Brain microvascular endothelial cell (primary cell): ENCODE measurements around the gene VWF.

Experiments
- DNase-seq: peaks from one replicate; pipeline ENCODE4 v3.0.0-alpha.2; 2020
- H3K27ac ChIP-seq: fragments of 250-450 bp; sonication (Bioruptor Pico); 2 replicates; pipeline ENCODE4 v1.5.1; 2020; ENCODE audit warnings: mild to moderate bottlenecking, moderate library complexity
- H3K27me3 ChIP-seq: fragments of 250-450 bp; sonication (Bioruptor Pico); replicated peaks from 2 replicates; pipeline ENCODE4 v1.5.1; 2020; ENCODE audit warnings: mild to moderate bottlenecking
- H3K36me3 ChIP-seq: fragments of 250-450 bp; sonication (Bioruptor Pico); replicated peaks from 2 replicates; pipeline ENCODE4 v1.5.1; 2020; ENCODE audit warnings: mild to moderate bottlenecking
- H3K4me3 ChIP-seq: 2 replicates; pipeline ENCODE4 v1.5.1; 2011; ENCODE audit warnings: low read depth, mild to moderate bottlenecking, control low read depth, low read length, moderate library complexity
- in situ Hi-C: cut with HindIII; loops from 2 replicates; pipeline ENCODE4 v1.10.0; 2017; ENCODE audit warnings: low sequenced_read_pairs, low pct_ligation_motif_present
- TF ChIP-seq, protein P1 (sequence below): IDR thresholded peaks from 2 replicates; pipeline ENCODE4 v1.5.1; 2011; ENCODE audit warnings: low read depth, mild to moderate bottlenecking, moderate library complexity, low read length, control low read depth, inconsistent platforms; ENCODE audit errors: missing control alignments

Gene VWF

DNA sequence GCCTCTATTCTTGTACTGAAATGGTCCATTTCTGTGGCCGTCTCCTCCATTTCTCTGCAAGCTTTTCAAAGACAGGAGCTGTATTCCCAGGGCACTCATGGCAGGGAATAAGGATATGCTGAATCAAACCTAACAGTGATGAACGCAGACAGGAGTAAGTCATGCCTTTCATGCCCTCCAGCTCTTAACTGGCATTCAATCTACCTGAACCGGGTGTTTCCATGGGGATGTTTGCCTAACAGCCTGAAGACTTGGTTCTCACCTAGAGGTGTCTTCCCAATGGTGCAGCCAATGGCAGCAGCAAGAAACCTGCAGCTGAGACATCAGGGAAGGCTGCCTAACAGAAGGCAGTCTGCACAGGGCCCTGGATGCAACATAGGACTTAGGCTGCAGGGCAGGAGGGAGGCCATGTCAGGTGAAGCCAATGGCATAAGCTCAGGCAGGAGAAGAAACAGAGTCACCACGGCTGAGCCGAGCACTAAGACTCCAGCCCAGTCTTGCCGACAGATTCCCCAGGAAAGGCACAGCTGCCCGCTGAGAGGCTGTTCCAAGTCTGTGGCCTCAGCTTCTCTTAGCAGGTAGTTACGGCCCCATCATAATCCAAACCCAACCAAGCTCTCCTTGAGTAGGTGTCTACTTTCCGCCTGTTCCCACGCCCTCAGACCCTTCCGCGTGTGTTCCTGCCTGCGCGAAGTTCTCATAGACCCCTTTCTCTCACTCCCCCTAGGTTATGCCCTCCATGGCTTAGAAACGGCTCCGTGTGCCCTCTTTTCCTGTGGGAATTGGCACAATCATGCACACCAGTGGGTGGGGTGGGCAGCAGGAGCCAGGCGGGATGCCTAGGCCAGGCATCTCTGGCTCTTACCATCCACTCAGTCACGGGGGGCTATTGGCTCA is 44.1 kb downstream of the VWF start:
- H3K27ac ChIP-seq: no peak overlapping the region
- in situ Hi-C loops: no loop called here
- DNase-seq: no peak

DNA sequence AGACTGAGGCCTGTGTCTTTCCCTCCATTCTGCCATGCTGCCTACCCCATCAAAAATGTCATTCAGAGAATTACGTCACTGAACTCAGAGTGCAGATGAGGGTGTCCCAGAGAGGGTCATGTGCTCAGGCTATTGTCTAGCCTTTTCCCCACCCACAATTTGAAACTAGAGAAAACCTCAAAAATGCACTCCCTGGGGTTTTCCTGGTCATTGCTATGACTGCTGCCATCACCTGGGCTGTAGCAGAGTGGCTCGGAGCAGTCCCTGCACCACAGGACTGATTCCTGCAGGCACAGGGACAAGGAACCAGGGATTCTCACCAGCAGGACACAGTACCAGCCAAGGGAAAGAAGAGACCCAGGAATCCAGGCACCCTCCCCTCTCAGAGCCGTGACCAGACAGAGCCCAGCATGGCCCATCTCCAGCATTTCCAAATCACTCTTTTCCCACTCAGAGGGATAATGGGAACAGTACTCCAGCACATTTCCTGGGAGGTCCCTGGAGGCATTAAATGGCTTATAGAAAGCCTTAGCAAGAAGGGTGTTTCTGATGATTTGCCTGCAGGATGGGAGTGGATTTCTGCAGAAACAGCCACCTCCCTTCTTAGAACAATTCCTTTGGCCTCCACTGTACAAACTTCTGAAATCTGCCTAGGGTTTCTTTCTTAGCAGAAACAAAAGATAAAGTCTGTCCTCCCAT is 45.9 kb downstream of the VWF start:
- Histone ChIP-seq H3K27ac (no peak overlapping the region), H3K36me3 (no peaks in the 10 kb centered on the region), H3K4me3 (no peak overlapping the region), H3K27me3 (no peaks in the 10 kb centered on the region)
- in situ Hi-C loops: no loop called here
- TF ChIP-seq, protein P1, sequence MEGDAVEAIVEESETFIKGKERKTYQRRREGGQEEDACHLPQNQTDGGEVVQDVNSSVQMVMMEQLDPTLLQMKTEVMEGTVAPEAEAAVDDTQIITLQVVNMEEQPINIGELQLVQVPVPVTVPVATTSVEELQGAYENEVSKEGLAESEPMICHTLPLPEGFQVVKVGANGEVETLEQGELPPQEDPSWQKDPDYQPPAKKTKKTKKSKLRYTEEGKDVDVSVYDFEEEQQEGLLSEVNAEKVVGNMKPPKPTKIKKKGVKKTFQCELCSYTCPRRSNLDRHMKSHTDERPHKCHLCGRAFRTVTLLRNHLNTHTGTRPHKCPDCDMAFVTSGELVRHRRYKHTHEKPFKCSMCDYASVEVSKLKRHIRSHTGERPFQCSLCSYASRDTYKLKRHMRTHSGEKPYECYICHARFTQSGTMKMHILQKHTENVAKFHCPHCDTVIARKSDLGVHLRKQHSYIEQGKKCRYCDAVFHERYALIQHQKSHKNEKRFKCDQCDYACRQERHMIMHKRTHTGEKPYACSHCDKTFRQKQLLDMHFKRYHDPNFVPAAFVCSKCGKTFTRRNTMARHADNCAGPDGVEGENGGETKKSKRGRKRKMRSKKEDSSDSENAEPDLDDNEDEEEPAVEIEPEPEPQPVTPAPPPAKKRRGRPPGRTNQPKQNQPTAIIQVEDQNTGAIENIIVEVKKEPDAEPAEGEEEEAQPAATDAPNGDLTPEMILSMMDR: peak; percentile 5
- DNase-seq: peak; percentile 20

More for the DNA sequence above, 44.1 kb downstream of the VWF start:
- no peaks in the 10 kb centered on the region for H3K36me3 ChIP-seq
- H3K27me3 ChIP-seq: no peaks in the 10 kb centered on the region
- TF ChIP-seq, protein P1: no peak
- H3K4me3 ChIP-seq: no peak overlapping the region

DNA sequence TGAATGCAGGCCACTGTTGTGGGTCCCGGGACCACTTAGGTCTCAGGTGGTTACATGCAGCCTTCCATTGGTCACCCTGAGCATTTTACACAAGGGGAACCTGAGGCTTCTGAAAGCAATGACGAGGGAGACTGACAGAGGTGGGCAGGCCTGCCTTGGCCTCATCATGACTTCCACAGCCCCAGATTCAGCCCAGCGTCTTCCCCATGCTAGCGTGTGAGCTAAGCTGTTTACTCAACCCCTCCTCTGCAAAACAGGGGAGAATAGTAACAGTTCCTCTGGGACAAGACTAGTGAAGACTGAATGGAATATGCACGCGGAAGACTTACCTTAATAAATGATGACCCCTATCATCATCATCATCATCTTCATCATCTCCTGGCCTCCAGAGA is 46.8 kb downstream of the VWF start:
- Histone ChIP-seq H3K4me3 (no peak overlapping the region), H3K27ac (no peak overlapping the region), H3K36me3 (no peaks in the 10 kb centered on the region), H3K27me3 (no peaks in the 10 kb centered on the region)
- DNase-seq: no peak
- in situ Hi-C loops: no loop called here
- TF ChIP-seq, protein P1: no peak

DNA sequence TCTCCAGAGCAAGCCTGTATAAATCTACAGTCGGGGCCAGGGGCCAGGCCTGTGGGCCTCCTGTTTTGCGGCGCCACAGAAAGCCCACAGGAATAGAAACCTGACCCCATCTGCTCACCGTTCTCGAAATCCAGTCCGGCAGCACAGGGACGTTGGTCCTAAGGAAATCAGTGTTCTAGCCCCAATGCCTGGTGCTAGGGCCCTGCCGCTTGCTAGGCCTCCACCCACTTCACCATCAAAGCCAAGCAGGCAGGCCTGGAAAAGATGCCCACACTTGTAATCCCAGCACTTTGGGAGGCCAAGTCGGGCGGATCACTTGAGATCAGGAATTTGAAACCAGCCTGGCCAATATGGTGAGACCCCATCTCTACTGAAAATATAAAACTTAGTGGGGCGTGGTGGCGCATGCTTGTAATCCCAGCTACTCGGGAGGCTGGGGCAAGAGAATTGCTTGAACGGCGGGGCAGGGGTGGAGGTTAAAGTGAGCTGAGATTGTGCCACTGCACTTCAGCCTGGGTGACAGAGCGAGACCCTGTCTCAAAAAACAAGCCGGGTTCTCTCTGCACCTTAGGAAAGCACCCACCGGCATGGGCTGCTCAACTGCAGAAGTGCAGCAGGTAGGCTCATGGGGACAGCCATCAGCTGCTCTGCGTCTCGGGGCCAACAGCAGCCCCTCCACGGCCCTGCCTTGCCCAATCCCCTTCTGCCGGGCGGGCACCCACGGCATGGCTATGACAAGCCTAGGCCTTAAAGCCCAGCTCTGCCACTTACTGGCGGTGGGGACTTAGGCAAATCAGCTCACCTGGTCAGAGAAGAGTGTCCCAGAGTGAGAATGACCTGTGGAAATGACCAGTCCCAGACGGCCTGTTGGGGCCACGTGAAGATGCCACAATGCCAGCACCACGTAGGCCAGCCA is 47.4 kb downstream of the VWF start:
- TF ChIP-seq, protein P1: no peak
- DNase-seq: no peak
- Histone ChIP-seq H3K36me3 (no peaks in the 10 kb centered on the region), H3K27me3 (no peaks in the 10 kb centered on the region), H3K27ac (no peak overlapping the region), H3K4me3 (no peak overlapping the region)
- in situ Hi-C loops: no loop called here

DNA sequence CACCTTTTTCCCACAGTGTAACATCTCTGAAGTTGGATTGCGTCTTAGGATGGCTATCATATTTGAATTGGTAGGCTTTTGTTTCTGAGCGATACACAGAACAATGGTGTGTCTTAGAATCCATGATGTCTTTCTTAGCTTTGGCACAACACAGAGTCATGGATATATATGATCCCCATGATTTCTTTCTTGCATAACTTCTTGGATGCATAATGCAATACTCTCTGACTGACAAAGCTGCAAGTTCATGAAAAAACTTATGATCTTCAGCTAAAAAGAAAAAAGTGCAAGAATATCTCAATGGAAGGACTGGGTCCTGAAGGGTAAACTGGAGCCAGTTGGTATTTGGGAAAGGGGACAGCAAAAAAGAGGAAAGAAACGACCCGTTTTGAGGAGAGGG is 48.1 kb downstream of the VWF start:
- Histone ChIP-seq H3K36me3 (no peaks in the 10 kb centered on the region), H3K27ac (no peak overlapping the region), H3K27me3 (no peaks in the 10 kb centered on the region), H3K4me3 (no peak overlapping the region)
- DNase-seq: no peak
- in situ Hi-C loops: no loop called here
- TF ChIP-seq, protein P1: no peak
